GM12874 (cell line): Measurements from ENCODE around the gene LRFN2.

Experiments used
- TF ChIP-seq, protein P1 (sequence below): IDR thresholded peaks from 2 replicates; pipeline ENCODE4 v1.5.1; 2011; ENCODE audit warnings: low read depth, mild to moderate bottlenecking, control low read depth, low read length, moderate library complexity; ENCODE audit not compliant: insufficient read depth

Gene LRFN2

DNA sequence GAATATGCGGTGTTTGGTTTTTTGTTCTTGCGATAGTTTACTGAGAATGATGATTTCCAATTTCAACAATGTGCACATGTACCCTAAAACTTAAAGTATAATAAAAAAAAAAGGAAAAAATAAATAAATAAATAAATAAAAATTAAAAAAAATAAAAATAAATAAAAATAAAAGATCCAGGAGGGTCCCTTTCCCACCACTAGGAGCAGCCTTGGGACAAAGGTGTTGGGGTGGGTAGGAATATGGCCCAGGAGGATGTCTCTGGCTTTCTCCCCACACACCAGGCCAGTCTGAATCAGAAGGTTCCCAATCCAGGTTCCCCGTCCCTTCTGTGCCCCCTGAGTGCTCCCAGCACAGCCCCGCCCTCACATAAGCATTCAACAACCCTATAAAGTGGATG, 9.5 kb downstream of the LRFN2 start:
- TF ChIP-seq, protein P1, sequence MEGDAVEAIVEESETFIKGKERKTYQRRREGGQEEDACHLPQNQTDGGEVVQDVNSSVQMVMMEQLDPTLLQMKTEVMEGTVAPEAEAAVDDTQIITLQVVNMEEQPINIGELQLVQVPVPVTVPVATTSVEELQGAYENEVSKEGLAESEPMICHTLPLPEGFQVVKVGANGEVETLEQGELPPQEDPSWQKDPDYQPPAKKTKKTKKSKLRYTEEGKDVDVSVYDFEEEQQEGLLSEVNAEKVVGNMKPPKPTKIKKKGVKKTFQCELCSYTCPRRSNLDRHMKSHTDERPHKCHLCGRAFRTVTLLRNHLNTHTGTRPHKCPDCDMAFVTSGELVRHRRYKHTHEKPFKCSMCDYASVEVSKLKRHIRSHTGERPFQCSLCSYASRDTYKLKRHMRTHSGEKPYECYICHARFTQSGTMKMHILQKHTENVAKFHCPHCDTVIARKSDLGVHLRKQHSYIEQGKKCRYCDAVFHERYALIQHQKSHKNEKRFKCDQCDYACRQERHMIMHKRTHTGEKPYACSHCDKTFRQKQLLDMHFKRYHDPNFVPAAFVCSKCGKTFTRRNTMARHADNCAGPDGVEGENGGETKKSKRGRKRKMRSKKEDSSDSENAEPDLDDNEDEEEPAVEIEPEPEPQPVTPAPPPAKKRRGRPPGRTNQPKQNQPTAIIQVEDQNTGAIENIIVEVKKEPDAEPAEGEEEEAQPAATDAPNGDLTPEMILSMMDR: no peak

DNA sequence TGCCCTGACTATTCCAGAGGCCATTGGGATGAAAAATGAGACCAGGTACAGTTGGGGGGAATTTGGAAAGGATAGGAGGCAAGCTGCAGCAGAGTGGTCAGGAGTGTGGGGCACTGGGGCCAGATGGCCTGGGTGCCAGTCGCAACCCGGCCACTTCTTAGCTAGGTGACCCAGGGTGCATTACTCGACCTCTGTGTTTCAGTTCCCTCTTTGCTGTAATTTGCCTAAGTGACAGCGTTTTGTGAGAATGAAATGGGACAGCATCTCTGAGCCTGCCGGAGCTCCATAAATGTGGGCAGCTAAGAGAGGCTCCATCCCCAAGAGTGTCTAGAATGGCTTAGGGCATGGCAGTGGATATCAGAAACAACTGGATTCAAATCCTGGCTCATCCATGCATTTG, 13.9 kb downstream of the LRFN2 start:
- TF ChIP-seq, protein P1: no peak

DNA sequence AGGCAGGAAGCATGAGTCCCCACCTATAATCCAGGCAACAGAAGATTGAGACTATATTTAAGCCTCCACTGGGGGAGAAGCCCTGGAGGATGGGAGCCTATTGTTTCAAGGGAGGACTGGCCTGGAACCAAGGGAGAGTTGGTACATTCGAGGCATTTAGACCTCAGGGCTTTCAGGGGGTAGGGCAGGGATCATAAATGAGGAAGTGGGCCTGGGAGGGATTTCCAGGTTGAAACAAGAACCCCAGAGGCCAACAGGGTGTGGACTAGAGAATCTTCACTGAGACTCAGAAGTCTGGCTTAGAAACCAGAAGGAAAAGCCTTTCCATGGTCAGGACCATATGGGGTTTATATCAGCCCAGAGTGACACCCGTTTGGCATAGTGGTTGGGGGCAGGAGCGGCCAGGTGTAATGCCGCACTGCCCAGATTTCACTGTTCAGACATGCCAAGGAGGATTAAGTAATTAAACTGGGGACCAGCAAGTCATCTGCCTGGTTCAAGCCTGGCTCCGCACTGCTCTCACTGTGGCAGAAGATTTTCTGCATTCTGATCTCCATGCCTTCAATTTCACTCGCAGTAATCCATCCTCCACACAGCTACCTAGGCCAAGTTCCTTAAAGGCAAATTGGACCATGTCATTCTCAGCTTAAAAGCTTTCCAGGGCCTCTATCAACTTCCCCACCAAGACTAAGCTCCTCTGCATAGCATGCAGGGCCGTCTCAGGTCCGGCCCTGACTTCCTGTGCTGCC, 17.8 kb downstream of the LRFN2 start:
- TF ChIP-seq, protein P1: no peak

GRCh38 chr6:40568062-40568708, 19.0 kb downstream of the LRFN2 start:
- TF ChIP-seq, protein P1: no peak

DNA sequence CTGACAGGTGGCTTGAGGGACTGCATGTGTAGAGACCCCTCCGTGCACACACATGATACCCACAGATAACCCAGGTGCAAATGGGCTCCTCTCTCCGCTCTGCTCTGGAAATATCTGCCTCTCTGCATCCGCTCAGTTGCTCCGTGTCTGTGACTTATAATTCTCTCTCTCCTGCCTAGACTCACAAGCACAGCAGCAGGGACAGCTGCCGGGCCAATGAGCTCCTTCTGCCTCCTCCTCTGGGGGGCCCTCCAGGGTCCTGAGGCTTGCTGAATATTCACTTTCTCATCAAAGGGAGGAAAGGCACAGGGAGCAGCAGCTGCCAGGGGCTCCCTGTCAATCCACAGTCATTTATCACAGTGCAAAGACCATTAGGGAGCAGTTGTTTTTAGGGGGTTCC, 24.1 kb downstream of the LRFN2 start:
- TF ChIP-seq, protein P1: no peak

- TF ChIP-seq, protein P1: no peak
These were observed 28.1 kb downstream of the LRFN2 start for GRCh38 chr6:40559056-40559455.

GRCh38 chr6:40558102-40558501, 29.1 kb downstream of the LRFN2 start:
- TF ChIP-seq, protein P1: no peak
